Pancreas (tissue), 10 donors: ENCODE results near the gene HOXD3. TPM values are rescaled to one million over a fixed set of nuclear protein-coding genes. Genes with fewer than 3 reads are reported as not detected.

Experiments
- ATAC-seq, 4 donors: fragments of 200-7000 bp; cut with Tn5 transposase; one replicate each; pipeline versions ENCODE4 v1.8.0 to v1.9.1; 2020; ENCODE audit warnings: mild to moderate bottlenecking in 4 of 4, moderate library complexity in 4 of 4
- DNase-seq, 6 donors: peaks; one replicate each; pipeline ENCODE4 v3.0.0-alpha.2; 2020
- FAIRE-seq: peaks from 2 replicates; lab custom pipeline; 2012; peaks lifted over from hg19 to GRCh38; lab: Jason Lieb, UNC
- H3K27ac ChIP-seq, 4 donors: fragments of 200-600 bp; sonication (generic); 1 replicate in 3 of 4; 2 replicates in 1 of 4; pipeline versions ENCODE4 v1.5.0 to v1.8.0; 2020
- H3K27me3 ChIP-seq, 4 donors: fragments of 200-600 bp; one replicate each; pipeline ENCODE4 v1.8.0; 2021
- H3K36me3 ChIP-seq, 3 donors: fragments of 200-600 bp; sonication (generic) in 1 of 3; one replicate each; pipeline versions ENCODE4 v1.5.0 to v1.8.0; 2020 to 2021
- H3K4me1 ChIP-seq, 3 donors: fragments of 200-600 bp; one replicate each; pipeline ENCODE4 v1.8.0; 2021
- H3K4me3 ChIP-seq, 4 donors: fragments of 200-600 bp; sonication (generic) in 2 of 4; one replicate each; pipeline versions ENCODE4 v1.5.0 to v1.8.0; 2020 to 2021
- H3K9me3 ChIP-seq, 4 donors: fragments of 200-600 bp; one replicate each; pipeline ENCODE4 v1.8.0; 2021
- WGBS, 2 donors: extraction: QIAGEN DNeasy Blood & Tissue Kit; methylation state at CpG; one replicate each; pipeline ENCODE4 v1.1.7; 2013; 5-methylcytosine and 5-hydroxymethylcytosine counted together
- intact Hi-C, 3 donors: fragments of 100-400 bp; cut with DNase I; formaldehyde crosslinking; loops; one replicate each; pipeline versions ENCODE4 v1.11.1 to v1.14.2; 2022
- polyA plus RNA-seq, 2 donors: library from polyadenylated mRNA; stranded (reverse); fragments of 200-250 nt; gene quantifications; one replicate each; pipeline ENCODE4 v1.2.3, GENCODE V29; 2013
- total RNA-seq, 6 donors: library from RNA; stranded (reverse); fragmentation: NEBNext Ultra II Directional in 4 of 6; extraction: Animal tissue kit (Norgen Biotek cat#: 25700) in 4 of 6; gene quantifications; one replicate each; pipeline versions ENCODE4 v1.2.1 to v1.2.4, GENCODE V29; 2021 to 2023
- TF ChIP-seq, protein P1 (sequence below), 4 donors: fragments of 200-600 bp; sonication (generic) in 3 of 4; IDR thresholded peaks; one replicate each; pipeline versions ENCODE4 v1.5.0 to v1.8.0; 2021; ENCODE audit warnings: antibody characterized with exemption in 4 of 4
- donor health status: healthy with polysubstance abuse.
- donor health status: DM: no; HTN: no; CAD: no; lungs with moderate emphysema.
- donor health status: DM: no; HTN: no; CAD: no.
- donor health status: control.
- donor health status: control.
- donor health status: Bipolar disorder and iron deficiency.
- donor health status: DM: yes; HTN: yes; CAD: no.
- donor health status: DM: no; HTN: no; CAD: no.
- donor health status: DM: no; HTN: no; CAD: no.
- donor health status: DM: yes; HTN: yes; CAD: no.

The HOXD3 gene
- total and polyA plus RNA-seq, 8 donors = 0.19 to 0.68 (median 0.25) TPM; not detected in 1

DNA sequence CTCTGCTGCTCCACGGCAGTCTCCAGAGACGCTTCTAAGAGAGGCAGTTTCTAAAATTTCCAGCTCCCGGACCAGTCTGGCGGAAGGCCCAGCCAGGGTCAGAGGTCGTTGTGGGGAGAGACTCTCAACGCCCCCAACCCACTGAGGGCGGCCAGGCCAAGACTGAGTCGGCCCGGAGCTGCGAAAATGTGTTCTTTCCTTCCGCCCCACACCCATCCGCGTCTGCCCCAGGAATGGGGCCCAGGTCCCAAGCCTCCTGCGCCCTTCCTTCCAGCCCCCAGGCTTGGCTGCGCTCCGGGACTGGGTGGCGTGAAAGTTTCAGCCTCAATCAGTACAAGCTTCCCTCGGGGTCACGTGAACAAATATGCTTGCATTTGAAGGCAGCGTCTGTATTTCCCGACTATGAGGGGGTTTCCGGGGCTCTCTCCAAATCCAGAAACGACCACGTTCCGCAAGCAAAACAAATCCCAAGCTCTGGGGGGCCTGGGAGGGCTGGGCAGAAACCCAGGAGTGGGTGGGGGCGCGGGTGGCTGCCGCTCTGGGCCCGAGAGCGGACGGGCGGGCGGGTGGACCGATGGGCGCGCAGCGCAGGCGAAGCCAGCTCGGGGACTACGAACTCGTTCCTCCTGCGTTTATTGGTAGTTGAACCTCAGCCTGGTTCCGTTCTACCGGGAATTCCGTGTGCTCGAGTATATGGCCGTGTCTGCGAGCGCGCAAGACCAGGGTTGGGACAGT lies 3.3 kb downstream of the HOXD3 start:
- H3K27ac ChIP-seq = no peak overlapping the region
- TF ChIP-seq, protein P1, sequence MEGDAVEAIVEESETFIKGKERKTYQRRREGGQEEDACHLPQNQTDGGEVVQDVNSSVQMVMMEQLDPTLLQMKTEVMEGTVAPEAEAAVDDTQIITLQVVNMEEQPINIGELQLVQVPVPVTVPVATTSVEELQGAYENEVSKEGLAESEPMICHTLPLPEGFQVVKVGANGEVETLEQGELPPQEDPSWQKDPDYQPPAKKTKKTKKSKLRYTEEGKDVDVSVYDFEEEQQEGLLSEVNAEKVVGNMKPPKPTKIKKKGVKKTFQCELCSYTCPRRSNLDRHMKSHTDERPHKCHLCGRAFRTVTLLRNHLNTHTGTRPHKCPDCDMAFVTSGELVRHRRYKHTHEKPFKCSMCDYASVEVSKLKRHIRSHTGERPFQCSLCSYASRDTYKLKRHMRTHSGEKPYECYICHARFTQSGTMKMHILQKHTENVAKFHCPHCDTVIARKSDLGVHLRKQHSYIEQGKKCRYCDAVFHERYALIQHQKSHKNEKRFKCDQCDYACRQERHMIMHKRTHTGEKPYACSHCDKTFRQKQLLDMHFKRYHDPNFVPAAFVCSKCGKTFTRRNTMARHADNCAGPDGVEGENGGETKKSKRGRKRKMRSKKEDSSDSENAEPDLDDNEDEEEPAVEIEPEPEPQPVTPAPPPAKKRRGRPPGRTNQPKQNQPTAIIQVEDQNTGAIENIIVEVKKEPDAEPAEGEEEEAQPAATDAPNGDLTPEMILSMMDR (IDR thresholded peaks at IDR 0.05) = no peak
- H3K4me1 ChIP-seq = peaks cover 0 to 10% (median 0%) of the 10 kb centered on the region in 3 donors
- intact Hi-C loops = no loop called here
- no peaks in the 10 kb centered on the region for H3K9me3 ChIP-seq
- no peak overlapping the region for H3K4me3 ChIP-seq
- 5 to 9% methylated on average over 49 to 50 of the region's 50 CpGs for WGBS, 2 donors
- FAIRE-seq (no peak), ATAC-seq (no peak), DNase-seq (no peak)
- H3K36me3 ChIP-seq = no peaks in the 10 kb centered on the region
- peaks cover 0 to 76% (median 14%) of the 10 kb centered on the region in 4 donors for H3K27me3 ChIP-seq

DNA sequence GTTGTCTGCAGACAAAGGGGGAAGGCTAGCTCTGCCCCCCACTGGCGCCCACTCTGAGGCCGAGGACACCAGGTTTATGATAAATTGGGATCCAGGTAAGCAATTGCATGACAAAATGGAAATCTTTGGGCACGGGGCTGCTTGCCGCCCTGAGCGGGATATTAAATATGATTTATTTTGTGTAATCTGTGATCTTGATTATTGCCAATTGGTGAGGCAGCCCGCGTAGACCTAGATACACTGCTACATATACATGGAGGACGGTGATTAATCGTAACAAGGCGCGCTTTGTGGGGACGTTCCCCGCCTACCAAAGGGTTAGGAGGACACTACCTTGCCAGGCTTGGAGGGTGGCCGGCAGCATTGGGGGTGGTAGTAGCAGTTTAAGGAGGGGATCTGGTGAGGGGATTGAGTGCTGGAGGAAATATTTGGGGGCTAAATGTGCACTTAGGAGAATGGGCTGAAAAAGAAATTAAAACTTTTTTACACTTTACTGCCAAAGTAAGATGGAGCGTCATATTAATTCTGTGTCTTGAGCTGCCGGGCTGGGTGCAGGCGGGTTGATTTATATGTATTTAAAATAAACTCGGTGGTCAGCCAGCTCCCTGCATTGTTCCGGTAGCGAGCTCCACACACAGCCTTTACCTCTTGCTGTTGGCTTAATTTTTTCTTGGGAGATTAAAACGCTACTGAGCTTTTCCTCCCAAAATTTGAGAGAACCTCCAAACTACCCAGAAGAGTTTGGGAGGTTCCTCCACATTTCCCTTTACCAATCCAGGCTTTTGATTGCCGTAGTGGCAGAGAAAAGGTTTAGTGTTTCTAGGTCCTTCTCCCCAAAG lies 4.1 kb downstream of the HOXD3 start:
- no peaks in the 10 kb centered on the region for H3K36me3 ChIP-seq
- no peak for DNase-seq
- H3K9me3 ChIP-seq = no peaks in the 10 kb centered on the region
- FAIRE-seq = no peak
- no peak overlapping the region for H3K27ac ChIP-seq
- H3K27me3 ChIP-seq = peaks cover 0 to 79% (median 19%) of the 10 kb centered on the region in 4 donors
- ATAC-seq = no peak
- H3K4me3 ChIP-seq = no peak overlapping the region
- TF ChIP-seq, protein P1 (IDR thresholded peaks at IDR 0.05) = no peak
- 12 to 13% methylated on average over 22 of the region's 22 CpGs for WGBS, 2 donors
- H3K4me1 ChIP-seq = peaks cover 0 to 10% (median 0%) of the 10 kb centered on the region in 3 donors
- intact Hi-C loops = no loop called here

DNA sequence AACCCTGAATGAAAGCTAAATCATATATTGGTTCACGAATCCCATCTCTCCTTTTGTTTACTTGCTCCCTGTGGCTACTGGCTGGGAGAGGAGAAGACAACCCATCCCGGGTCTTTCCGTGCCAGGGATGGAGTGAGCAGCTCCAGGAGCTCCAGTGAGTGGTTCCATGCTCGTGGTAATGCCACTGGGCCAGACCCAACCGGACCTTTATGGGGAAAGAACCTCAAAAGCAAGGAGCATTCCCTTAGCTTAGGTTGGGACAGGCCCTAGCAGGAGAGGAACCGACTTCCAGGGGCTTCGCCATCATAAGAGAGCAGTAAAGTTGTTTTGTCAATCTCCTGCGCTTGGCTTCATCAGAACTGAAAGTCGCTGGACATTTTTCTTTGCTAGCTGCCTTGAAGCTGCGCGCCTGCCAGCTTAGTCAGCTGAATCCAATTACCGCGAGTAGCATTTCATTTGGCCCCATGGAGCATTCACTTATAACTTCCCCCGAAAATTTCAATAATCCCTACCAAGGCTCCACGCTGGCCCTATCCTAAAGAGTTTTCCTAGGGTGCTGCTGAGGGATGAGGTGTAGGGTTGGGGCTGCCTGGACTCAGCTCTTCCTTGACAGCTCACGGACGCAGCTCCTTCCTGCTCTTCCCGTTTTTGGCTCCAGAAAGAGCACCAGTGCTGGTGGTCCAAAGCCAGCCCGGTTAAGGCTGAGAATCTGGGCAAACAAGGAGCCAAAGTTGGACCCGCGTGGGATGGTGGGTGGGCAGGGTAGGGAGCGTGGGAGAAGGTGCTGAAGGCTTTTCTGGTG lies 4.9 kb downstream of the HOXD3 start:
- no peaks in the 10 kb centered on the region for H3K9me3 ChIP-seq
- DNase-seq (no peak), ATAC-seq (no peak), FAIRE-seq (no peak)
- intact Hi-C loops = no loop called here
- TF ChIP-seq, protein P1 (IDR thresholded peaks at IDR 0.05) = no peak
- peaks cover 0 to 10% (median 0%) of the 10 kb centered on the region in 3 donors for H3K4me1 ChIP-seq
- H3K27ac ChIP-seq = no peak overlapping the region
- H3K27me3 ChIP-seq = peaks cover 0 to 76% (median 18%) of the 10 kb centered on the region in 4 donors
- H3K36me3 ChIP-seq = no peaks in the 10 kb centered on the region
- 7 to 8% methylated on average over 22 of the region's 22 CpGs for WGBS, 2 donors
- no peak overlapping the region for H3K4me3 ChIP-seq

DNA sequence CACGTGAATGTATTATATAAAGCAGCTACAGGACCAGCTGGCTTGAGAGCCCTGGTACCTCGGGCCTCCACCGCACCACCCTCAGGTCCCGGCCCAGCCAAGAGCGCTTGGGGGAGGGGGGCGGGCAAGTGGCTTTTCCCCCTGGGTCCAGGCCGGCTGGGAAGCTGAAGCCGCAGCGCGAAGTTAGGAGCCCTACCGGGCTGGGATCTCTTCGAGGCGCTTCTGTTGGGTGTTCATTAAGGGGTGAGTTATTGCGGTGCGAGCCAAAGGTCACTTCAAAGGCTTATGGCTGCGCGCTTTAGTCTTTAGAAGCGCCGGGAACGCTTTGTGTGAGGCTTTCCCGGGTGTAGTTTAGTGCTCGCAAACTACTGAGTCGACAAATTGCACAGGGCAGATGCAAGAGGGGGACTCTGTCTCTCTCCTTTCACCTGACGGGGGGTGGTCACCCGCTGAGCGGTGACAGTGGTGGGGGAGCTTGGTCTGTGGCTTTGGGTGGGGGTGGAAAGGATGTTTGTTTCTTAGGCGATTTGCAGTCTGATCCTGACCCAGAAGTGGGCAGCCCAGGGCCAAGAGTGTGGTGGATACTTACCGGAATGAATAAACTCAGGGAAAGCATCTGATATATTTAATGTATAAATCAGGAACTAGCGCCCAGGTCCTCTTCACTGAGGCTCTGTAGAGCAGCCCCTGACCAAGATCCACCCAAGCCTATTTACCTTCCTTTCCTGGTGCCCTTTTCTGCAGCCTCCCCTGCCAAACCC lies 6.0 kb downstream of the HOXD3 start:
- DNase-seq = no peak
- ATAC-seq = no peak
- WGBS, 2 donors = 8 to 9% methylated on average over 29 of the region's 29 CpGs
- Histone ChIP-seq H3K36me3 (no peaks in the 10 kb centered on the region), H3K4me1 (peaks cover 0 to 8% (median 0%) of the 10 kb centered on the region in 3 donors), H3K9me3 (no peaks in the 10 kb centered on the region), H3K27ac (no peak overlapping the region), H3K4me3 (no peak overlapping the region), H3K27me3 (peaks cover 0 to 65% (median 15%) of the 10 kb centered on the region in 4 donors)
- no peak for FAIRE-seq
- TF ChIP-seq, protein P1 (IDR thresholded peaks at IDR 0.05) = no peak
- intact Hi-C loops = no loop called here
